GM18909 (cell line): Measurements from ENCODE around the gene SPAG6.
"Not testable (repeated sequence)": the region's sequence is repeated elsewhere in the genome, so short reads cannot be mapped to it uniquely, and the experiment has no call there.

Source experiments
- ATAC-seq: cut with Tn5 transposase; IDR thresholded peaks from one replicate; pipeline ENCODE4 v1.9.1; 2021; ENCODE audit warnings: mild to moderate bottlenecking; ENCODE audit not compliant: unreplicated experiment, poor library complexity

The SPAG6 gene

GRCh38 chr10:22339761-22340328 is 5.5 kb upstream of the SPAG6 start:
- ATAC-seq = no peak

GRCh38 chr10:22340329-22341189 is 4.7 kb upstream of the SPAG6 start:
- peak; percentile 58 for ATAC-seq

GRCh38 chr10:22341190-22341925 is 3.9 kb upstream of the SPAG6 start:
- ATAC-seq = peak; percentile 15

- ATAC-seq = no peak
Measured at GRCh38 chr10:22341926-22342196, 3.4 kb upstream of the SPAG6 start.

- no peak for ATAC-seq
Measured at GRCh38 chr10:22342421-22342820, 2.9 kb upstream of the SPAG6 start.

- no peak for ATAC-seq
Measured at GRCh38 chr10:22343731-22344130, 1.6 kb upstream of the SPAG6 start.

- no peak for ATAC-seq
Measured at GRCh38 chr10:22344249-22344648, 1.0 kb upstream of the SPAG6 start.

GRCh38 chr10:22344781-22345300 is 455 bp upstream of the SPAG6 start:
- no peak for ATAC-seq

GRCh38 chr10:22346096-22346661 is 883 bp downstream of the SPAG6 start:
- no peak for ATAC-seq

- no peak for ATAC-seq
Measured at GRCh38 chr10:22349755-22350154, 4.5 kb downstream of the SPAG6 start.

- ATAC-seq = no peak
Measured at GRCh38 chr10:22351131-22351703, 5.9 kb downstream of the SPAG6 start.

- ATAC-seq = no peak
Measured at GRCh38 chr10:22356324-22356873, 11.1 kb downstream of the SPAG6 start.

GRCh38 chr10:22357770-22358169 is 12.5 kb downstream of the SPAG6 start:
- not testable (repeated sequence) for ATAC-seq

GRCh38 chr10:22363305-22363704 is 18.0 kb downstream of the SPAG6 start:
- no peak for ATAC-seq

GRCh38 chr10:22364407-22365140 is 19.3 kb downstream of the SPAG6 start:
- ATAC-seq = no peak

GRCh38 chr10:22365233-22365632 is 19.9 kb downstream of the SPAG6 start:
- ATAC-seq = peak; percentile 65

GRCh38 chr10:22365644-22366434 is 20.5 kb downstream of the SPAG6 start:
- ATAC-seq = no peak

GRCh38 chr10:22366435-22366703 is 21.1 kb downstream of the SPAG6 start:
- no peak for ATAC-seq

GRCh38 chr10:22366771-22367170 is 21.5 kb downstream of the SPAG6 start:
- no peak for ATAC-seq
